HepG2 (cell line): ENCODE results near the gene SLC6A16. TPM values are rescaled to one million over a fixed set of nuclear protein-coding genes. Genes with fewer than 3 reads are reported as not detected.

ENCODE experiments used
- CEBPB ChIP-seq: IDR thresholded peaks from 2 replicates; pipeline ENCODE4 v1.6.1; 2011; ENCODE audit warnings: low read depth, low read length, improper control_type of control experiment, borderline replicate concordance
- EZH2 ChIP-seq: conservative IDR thresholded peaks from 2 replicates; pipeline ENCODE4 v1.6.1; 2012; ENCODE audit warnings: mild to moderate bottlenecking, low read depth, low read length, moderate library complexity
- FOXA3 ChIP-seq: IDR thresholded peaks from 2 replicates; pipeline ENCODE4 v1.6.1; 2016; ENCODE audit warnings: missing genetic modification reagents, missing compliant biosample characterization
- RXRB ChIP-seq: IDR thresholded peaks from 2 replicates; pipeline ENCODE4 v1.6.1; 2016; ENCODE audit warnings: borderline replicate concordance, missing genetic modification reagents, missing compliant biosample characterization
- THAP11 ChIP-seq: IDR thresholded peaks from 2 replicates; pipeline ENCODE4 v1.6.1; 2016; ENCODE audit warnings: missing biosample characterization, missing genetic modification reagents
- polyA plus RNA-seq, 8 experiments: library from polyadenylated mRNA; depleted of rRNA in 3 of 8; stranded (reverse) in 7 of 8; unstranded in 1 of 8; fragments of >200 nt; fragmentation: Illumina TruSeq in 4 of 8; extraction: Trizol in 4 of 8; gene quantifications; 2 replicates each; pipeline versions ENCODE4 v1.2.1 to v1.2.3, GENCODE V29; 2011 to 2016; ENCODE audit warnings: low read depth in 4 of 8, missing spikeins in 1 of 8, mixed read lengths in 1 of 8; ENCODE audit not compliant: insufficient read depth in 1 of 8
- total RNA-seq, 5 experiments: library from RNA; depleted of rRNA; stranded (reverse); fragments of >200 nt; fragmentation: Illumina TruSeq; extraction: Trizol; gene quantifications; 2 replicates each; pipeline ENCODE4 v1.2.3, GENCODE V29; 2016; ENCODE audit warnings: low read depth in 1 of 5
- TF ChIP-seq, protein P1 (sequence below): sonication (generic); formaldehyde crosslinking; IDR thresholded peaks from 2 replicates; pipeline ENCODE4 v1.4.0; 2020; ENCODE audit warnings: low read depth, missing genetic modification reagents
- TF ChIP-seq, protein P2 (sequence below): sonication (generic); formaldehyde crosslinking; IDR thresholded peaks from 2 replicates; pipeline ENCODE4 v1.5.0; 2020; ENCODE audit warnings: mild to moderate bottlenecking, missing genetic modification reagents, borderline replicate concordance
- TF ChIP-seq, protein P3 (sequence below): IDR thresholded peaks from 2 replicates; pipeline ENCODE4 v1.6.1; 2016; ENCODE audit warnings: low read depth
- TF ChIP-seq, protein P4 (sequence below): sonication (generic); formaldehyde crosslinking; IDR thresholded peaks from 2 replicates; pipeline ENCODE4 v1.5.0; 2020; ENCODE audit warnings: mild to moderate bottlenecking, missing genetic modification reagents, moderate library complexity
- TF ChIP-seq, protein P5 (sequence below), 2 experiments: fragments of 450-650 bp in 1 of 2; sonication (generic) in 1 of 2; formaldehyde crosslinking; IDR thresholded peaks; 2 replicates each; pipeline versions ENCODE4 v1.5.0 to v1.8.0; 2020 to 2022; ENCODE audit warnings: mild to moderate bottlenecking in 1 of 2, missing genetic modification reagents in 1 of 2
- TF ChIP-seq, protein P6 (sequence below): sonication (generic); formaldehyde crosslinking; conservative IDR thresholded peaks from 2 replicates; pipeline ENCODE4 v1.4.0; 2020; ENCODE audit warnings: mild to moderate bottlenecking, missing genetic modification reagents, moderate library complexity

The SLC6A16 gene
- total and polyA plus RNA-seq, 2 of the 13 experiments (the other 11 are each of a cell fraction or from before 2014, with no cell fraction given): 0.07 to 0.18 TPM

DNA sequence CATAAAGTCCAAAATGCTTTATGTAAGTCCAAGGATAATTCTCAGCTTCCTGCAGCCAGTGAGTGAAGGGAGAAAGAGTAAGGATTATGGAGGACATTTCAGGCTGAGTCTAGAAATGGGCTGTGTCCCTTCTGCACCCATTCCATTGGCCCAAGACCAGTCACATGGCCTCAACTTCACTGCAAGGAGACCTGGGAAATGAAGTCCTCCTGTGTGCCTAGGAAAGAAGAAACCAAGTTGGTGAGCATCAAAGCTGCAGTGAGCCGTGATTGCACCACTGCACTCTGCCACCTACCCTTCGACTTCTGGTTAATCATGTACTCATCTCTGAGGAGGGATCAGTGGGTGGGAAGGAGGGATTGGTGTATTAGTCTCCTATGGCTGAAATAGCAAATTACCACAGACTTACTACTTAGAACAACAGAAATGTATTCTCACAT is 6.6 kb upstream of the SLC6A16 start (continued):
- TF ChIP-seq, protein P1, sequence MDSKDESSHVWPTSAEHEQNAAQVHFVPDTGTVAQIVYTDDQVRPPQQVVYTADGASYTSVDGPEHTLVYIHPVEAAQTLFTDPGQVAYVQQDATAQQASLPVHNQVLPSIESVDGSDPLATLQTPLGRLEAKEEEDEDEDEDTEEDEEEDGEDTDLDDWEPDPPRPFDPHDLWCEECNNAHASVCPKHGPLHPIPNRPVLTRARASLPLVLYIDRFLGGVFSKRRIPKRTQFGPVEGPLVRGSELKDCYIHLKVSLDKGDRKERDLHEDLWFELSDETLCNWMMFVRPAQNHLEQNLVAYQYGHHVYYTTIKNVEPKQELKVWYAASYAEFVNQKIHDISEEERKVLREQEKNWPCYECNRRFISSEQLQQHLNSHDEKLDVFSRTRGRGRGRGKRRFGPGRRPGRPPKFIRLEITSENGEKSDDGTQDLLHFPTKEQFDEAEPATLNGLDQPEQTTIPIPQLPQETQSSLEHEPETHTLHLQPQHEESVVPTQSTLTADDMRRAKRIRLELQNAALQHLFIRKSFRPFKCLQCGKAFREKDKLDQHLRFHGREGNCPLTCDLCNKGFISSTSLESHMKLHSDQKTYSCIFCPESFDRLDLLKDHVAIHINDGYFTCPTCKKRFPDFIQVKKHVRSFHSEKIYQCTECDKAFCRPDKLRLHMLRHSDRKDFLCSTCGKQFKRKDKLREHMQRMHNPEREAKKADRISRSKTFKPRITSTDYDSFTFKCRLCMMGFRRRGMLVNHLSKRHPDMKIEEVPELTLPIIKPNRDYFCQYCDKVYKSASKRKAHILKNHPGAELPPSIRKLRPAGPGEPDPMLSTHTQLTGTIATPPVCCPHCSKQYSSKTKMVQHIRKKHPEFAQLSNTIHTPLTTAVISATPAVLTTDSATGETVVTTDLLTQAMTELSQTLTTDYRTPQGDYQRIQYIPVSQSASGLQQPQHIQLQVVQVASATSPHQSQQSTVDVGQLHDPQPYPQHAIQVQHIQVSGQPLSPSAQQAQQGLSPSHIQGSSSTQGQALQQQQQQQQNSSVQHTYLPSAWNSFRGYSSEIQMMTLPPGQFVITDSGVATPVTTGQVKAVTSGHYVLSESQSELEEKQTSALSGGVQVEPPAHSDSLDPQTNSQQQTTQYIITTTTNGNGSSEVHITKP (CRISPR knock-in tag): peak; percentile 88
- no peak for TF ChIP-seq EZH2
- TF ChIP-seq, protein P2, sequence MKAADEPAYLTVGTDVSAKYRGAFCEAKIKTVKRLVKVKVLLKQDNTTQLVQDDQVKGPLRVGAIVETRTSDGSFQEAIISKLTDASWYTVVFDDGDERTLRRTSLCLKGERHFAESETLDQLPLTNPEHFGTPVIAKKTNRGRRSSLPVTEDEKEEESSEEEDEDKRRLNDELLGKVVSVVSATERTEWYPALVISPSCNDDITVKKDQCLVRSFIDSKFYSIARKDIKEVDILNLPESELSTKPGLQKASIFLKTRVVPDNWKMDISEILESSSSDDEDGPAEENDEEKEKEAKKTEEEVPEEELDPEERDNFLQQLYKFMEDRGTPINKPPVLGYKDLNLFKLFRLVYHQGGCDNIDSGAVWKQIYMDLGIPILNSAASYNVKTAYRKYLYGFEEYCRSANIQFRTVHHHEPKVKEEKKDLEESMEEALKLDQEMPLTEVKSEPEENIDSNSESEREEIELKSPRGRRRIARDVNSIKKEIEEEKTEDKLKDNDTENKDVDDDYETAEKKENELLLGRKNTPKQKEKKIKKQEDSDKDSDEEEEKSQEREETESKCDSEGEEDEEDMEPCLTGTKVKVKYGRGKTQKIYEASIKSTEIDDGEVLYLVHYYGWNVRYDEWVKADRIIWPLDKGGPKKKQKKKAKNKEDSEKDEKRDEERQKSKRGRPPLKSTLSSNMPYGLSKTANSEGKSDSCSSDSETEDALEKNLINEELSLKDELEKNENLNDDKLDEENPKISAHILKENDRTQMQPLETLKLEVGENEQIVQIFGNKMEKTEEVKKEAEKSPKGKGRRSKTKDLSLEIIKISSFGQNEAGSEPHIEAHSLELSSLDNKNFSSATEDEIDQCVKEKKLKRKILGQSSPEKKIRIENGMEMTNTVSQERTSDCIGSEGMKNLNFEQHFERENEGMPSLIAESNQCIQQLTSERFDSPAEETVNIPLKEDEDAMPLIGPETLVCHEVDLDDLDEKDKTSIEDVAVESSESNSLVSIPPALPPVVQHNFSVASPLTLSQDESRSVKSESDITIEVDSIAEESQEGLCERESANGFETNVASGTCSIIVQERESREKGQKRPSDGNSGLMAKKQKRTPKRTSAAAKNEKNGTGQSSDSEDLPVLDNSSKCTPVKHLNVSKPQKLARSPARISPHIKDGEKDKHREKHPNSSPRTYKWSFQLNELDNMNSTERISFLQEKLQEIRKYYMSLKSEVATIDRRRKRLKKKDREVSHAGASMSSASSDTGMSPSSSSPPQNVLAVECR (CRISPR knock-in tag): peak; percentile 56; the same call in 1 of the 2 replicates
- TF ChIP-seq, protein P3, sequence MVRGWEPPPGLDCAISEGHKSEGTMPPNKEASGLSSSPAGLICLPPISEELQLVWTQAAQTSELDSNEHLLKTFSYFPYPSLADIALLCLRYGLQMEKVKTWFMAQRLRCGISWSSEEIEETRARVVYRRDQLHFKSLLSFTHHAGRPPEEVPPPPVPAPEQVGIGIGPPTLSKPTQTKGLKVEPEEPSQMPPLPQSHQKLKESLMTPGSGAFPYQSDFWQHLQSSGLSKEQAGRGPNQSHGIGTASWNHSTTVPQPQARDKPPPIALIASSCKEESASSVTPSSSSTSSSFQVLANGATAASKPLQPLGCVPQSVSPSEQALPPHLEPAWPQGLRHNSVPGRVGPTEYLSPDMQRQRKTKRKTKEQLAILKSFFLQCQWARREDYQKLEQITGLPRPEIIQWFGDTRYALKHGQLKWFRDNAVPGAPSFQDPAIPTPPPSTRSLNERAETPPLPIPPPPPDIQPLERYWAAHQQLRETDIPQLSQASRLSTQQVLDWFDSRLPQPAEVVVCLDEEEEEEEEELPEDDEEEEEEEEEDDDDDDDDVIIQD (CRISPR knock-in tag): peak; percentile 18; the same call in 1 of the 2 replicates
- TF ChIP-seq, protein P4, sequence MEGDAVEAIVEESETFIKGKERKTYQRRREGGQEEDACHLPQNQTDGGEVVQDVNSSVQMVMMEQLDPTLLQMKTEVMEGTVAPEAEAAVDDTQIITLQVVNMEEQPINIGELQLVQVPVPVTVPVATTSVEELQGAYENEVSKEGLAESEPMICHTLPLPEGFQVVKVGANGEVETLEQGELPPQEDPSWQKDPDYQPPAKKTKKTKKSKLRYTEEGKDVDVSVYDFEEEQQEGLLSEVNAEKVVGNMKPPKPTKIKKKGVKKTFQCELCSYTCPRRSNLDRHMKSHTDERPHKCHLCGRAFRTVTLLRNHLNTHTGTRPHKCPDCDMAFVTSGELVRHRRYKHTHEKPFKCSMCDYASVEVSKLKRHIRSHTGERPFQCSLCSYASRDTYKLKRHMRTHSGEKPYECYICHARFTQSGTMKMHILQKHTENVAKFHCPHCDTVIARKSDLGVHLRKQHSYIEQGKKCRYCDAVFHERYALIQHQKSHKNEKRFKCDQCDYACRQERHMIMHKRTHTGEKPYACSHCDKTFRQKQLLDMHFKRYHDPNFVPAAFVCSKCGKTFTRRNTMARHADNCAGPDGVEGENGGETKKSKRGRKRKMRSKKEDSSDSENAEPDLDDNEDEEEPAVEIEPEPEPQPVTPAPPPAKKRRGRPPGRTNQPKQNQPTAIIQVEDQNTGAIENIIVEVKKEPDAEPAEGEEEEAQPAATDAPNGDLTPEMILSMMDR: peak; percentile 19; the same call in 1 of the 2 replicates
- TF ChIP-seq, protein P5, sequence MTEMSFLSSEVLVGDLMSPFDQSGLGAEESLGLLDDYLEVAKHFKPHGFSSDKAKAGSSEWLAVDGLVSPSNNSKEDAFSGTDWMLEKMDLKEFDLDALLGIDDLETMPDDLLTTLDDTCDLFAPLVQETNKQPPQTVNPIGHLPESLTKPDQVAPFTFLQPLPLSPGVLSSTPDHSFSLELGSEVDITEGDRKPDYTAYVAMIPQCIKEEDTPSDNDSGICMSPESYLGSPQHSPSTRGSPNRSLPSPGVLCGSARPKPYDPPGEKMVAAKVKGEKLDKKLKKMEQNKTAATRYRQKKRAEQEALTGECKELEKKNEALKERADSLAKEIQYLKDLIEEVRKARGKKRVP (CRISPR knock-in tag; IDR thresholded peaks at IDR 0.05): peak in 1 of 2 experiments; percentile 53; a peak in 2 of 4 replicates
- peak; percentile 29; the same call in 1 of the 2 replicates for TF ChIP-seq FOXA3 (CRISPR knock-in tag)
- TF ChIP-seq RXRB (CRISPR knock-in tag): 0 out of 2 replicates have a peak, but pooled peaks have one; percentile 8
- TF ChIP-seq, protein P6, sequence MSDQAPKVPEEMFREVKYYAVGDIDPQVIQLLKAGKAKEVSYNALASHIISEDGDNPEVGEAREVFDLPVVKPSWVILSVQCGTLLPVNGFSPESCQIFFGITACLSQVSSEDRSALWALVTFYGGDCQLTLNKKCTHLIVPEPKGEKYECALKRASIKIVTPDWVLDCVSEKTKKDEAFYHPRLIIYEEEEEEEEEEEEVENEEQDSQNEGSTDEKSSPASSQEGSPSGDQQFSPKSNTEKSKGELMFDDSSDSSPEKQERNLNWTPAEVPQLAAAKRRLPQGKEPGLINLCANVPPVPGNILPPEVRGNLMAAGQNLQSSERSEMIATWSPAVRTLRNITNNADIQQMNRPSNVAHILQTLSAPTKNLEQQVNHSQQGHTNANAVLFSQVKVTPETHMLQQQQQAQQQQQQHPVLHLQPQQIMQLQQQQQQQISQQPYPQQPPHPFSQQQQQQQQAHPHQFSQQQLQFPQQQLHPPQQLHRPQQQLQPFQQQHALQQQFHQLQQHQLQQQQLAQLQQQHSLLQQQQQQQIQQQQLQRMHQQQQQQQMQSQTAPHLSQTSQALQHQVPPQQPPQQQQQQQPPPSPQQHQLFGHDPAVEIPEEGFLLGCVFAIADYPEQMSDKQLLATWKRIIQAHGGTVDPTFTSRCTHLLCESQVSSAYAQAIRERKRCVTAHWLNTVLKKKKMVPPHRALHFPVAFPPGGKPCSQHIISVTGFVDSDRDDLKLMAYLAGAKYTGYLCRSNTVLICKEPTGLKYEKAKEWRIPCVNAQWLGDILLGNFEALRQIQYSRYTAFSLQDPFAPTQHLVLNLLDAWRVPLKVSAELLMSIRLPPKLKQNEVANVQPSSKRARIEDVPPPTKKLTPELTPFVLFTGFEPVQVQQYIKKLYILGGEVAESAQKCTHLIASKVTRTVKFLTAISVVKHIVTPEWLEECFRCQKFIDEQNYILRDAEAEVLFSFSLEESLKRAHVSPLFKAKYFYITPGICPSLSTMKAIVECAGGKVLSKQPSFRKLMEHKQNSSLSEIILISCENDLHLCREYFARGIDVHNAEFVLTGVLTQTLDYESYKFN (CRISPR knock-in tag): peak; percentile 20; the same call in 1 of the 2 replicates
- peak; percentile 98 for TF ChIP-seq THAP11 (CRISPR knock-in tag)
- peak; percentile 92 for TF ChIP-seq CEBPB
